ENCODE measurements around the gene TRIML2.

Gene TRIML2

DNA sequence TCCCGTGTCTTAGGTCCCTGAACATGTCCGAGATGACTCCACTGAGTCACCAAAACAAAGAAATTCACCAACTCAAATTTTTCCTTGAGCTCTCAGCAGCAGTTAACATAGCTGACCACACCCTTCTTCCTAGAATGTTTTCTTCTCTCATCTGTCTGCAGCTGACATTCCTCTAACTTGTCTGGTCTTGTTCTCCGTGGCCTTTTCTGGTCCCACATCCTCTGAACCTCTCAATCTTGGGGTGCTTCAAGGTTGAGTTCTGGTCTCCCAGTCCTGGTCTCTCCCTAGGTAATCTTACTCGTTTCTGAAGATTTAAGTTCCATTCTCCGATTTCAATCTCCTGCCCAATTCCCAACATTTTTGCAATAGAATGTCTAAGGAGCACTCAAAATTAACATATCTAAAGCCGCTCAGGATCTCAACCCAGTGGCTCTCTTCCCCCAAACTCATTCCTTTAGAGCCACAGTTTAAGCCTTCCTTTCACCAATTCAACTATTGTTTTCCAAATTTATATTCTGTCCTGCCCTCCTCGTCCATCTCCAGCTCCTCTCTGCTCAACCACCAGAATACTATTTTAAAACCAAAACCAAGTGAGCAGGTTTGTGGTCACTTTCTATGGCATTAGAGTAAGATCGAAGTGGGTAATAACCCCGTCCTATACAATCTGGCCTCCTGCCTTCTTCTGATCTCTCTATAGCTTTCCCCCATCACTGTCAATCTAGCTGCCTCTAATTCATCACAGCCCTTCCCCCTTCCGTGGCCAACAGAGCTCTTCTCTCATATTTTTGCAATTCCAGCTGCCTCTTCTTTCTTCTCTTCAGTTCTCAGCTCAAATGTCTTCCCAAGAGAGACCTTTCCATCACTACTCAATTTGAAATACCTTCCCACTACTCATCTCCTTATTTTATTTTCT lies 1.2 kb downstream of the TRIML2 start:
- no peak overlapping the region for H3K4me3 ChIP-seq (ENCODE audit: low read depth, low read length)

DNA sequence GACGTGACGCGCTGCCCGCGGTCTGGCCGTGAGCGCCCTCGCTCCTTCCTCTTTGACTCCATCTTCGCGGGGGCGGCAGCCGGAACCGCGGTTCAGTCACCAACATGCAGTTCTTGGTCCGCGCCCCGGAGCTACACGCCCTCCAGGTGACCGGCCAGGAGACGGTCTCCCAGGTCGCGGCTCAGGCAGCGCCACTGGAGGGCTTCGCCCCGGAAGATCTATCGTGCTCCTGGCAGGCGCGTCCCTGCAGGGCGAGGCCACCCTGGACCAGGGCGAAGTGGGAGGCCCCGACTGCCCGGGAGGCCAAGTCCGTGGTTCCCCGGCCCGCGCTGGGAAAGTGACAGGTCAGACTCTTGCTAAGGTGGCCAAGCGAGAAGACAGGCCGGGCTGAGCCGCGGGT lies 2.9 kb downstream of the TRIML2 start:
- no peak for DNase-seq (ENCODE audit: low read depth)
- no peak overlapping the region for H3K4me3 ChIP-seq (ENCODE audit: low read depth, low read length)
- TF ChIP-seq, protein P1, sequence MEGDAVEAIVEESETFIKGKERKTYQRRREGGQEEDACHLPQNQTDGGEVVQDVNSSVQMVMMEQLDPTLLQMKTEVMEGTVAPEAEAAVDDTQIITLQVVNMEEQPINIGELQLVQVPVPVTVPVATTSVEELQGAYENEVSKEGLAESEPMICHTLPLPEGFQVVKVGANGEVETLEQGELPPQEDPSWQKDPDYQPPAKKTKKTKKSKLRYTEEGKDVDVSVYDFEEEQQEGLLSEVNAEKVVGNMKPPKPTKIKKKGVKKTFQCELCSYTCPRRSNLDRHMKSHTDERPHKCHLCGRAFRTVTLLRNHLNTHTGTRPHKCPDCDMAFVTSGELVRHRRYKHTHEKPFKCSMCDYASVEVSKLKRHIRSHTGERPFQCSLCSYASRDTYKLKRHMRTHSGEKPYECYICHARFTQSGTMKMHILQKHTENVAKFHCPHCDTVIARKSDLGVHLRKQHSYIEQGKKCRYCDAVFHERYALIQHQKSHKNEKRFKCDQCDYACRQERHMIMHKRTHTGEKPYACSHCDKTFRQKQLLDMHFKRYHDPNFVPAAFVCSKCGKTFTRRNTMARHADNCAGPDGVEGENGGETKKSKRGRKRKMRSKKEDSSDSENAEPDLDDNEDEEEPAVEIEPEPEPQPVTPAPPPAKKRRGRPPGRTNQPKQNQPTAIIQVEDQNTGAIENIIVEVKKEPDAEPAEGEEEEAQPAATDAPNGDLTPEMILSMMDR (conservative IDR thresholded peaks at IDR 0.05; ENCODE audit: low read depth, low read length), result no peak

More for the DNA sequence above, 1.2 kb downstream of the TRIML2 start:
- TF ChIP-seq, protein P1 (conservative IDR thresholded peaks at IDR 0.05; ENCODE audit: low read depth, low read length), result no peak
- DNase-seq (ENCODE audit: low read depth), result peak; percentile 12

DNA sequence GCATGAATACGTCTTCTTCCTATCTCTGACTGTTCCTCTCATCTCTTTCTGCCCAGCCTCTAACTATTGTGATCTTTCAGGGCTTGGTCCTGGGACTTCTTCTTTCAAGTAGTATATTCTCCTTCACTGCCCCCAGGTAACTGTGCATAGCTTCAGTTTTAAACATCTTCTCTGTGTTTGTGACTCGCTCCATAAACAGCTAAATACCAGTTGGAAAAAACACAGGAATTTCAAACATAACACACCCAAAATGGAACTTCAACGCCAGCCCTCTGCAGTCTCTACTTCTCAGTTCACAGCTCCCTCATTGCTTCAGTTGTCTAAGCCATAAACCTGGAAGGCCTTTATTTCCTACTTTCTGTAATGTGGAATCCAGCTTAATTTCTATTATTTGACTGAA lies 16.6 kb downstream of the TRIML2 start:
- TF ChIP-seq, protein P1 (conservative IDR thresholded peaks at IDR 0.05; ENCODE audit: low read depth, low read length), result no peak

DNA sequence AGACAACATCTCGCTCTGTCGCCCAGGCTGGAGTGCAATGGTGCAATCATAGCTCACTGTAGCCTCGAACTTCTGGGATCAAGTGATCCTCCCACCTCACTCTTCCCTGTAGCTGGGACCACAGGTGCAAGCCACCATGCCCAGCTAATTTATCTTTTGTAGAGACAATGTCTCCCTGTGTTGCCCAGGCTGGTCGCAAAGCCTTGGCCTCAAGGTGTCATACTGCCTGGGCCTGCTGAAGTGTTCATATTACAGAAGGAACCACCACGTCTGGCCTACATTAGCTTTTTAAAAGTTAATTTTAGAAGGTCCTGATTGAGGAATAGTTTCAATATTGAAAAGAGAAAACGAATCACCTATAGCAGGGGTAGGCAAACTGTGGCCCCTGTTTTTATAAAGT lies 22.5 kb downstream of the TRIML2 start:
- no peak overlapping the region for H3K4me3 ChIP-seq (ENCODE audit: low read depth, low read length)
- TF ChIP-seq, protein P1 (conservative IDR thresholded peaks at IDR 0.05; ENCODE audit: low read depth, low read length), result no peak
- no peak for DNase-seq (ENCODE audit: low read depth)

More for the DNA sequence above, 16.6 kb downstream of the TRIML2 start:
- DNase-seq (ENCODE audit: low read depth), result no peak
- H3K4me3 ChIP-seq (ENCODE audit: low read depth, low read length), result no peak overlapping the region

DNA sequence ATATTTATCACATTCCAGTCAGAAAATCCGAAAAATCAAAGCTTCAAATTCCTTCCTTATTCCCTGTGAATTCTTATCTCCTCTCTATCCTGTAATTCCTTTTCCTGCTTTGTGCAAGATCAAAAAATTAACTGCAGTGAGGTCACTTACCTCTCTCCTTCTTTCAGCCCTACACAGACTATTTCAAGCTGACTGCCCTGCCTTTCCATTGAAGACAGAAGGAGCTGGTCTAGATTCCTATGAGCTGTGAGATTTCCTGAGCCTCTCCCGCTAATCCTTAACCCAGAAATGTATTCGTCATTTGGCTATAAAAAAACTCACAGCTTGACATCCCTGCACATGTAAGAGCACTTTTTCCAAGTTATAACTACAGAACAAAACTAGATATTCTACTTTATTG lies 26.6 kb downstream of the TRIML2 start:
- TF ChIP-seq, protein P1 (conservative IDR thresholded peaks at IDR 0.05; ENCODE audit: low read depth, low read length), result no peak
- DNase-seq (ENCODE audit: low read depth), result no peak
- H3K4me3 ChIP-seq (ENCODE audit: low read depth, low read length), result no peak overlapping the region

DNA sequence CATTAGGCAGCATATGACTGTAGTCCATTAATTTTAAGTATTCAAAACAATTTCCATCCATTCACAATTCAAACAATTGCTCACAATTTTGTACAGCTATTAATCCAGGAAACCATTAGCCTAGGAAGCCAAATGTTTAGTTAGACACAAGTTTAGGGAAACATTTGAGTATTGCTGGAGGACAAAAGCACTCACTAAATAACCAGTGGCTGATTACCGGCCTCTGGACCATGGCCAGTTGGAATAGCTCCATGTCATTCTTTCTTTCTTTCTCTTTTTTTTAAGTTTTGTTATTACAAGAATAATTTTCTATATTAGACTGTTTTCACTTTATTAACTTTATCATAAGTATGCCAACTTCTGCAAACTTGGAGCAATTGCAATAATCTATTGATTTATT lies 31.3 kb downstream of the TRIML2 start:
- DNase-seq (ENCODE audit: low read depth), result no peak
- TF ChIP-seq, protein P1 (conservative IDR thresholded peaks at IDR 0.05; ENCODE audit: low read depth, low read length), result no peak
- no peak overlapping the region for H3K4me3 ChIP-seq (ENCODE audit: low read depth, low read length)

DNA sequence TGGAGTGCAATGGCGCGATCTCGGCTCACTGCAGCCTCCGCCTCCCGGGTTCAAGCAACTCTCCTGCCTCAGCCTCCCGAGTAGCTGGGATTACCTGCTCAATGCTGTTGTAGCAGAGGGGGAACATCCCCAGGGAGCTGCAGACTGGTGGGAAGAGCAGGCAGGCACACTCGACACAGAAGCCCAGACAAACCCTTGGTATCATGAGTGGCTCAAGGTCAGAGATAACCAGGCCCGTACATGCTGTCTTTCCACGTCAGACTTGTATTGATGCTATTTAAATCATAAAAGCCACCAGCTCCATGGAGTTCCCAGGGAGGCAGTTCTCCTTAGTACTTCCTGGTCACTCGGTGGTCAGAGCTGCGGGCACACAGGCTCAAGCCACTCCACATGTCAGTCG lies 33.2 kb downstream of the TRIML2 start:
- no peak for DNase-seq (ENCODE audit: low read depth)
- no peak overlapping the region for H3K4me3 ChIP-seq (ENCODE audit: low read depth, low read length)
- TF ChIP-seq, protein P1 (conservative IDR thresholded peaks at IDR 0.05; ENCODE audit: low read depth, low read length), result no peak

Data from choroid plexus epithelial cell (primary cell).